Chondrocyte (in vitro differentiated cells): ENCODE data around the gene OSBPL5. TPM values are rescaled to one million over a fixed set of nuclear protein-coding genes. Genes with fewer than 3 reads are reported as not detected.

Experiments used
- DNase-seq: peaks from one replicate; pipeline ENCODE4 v3.0.0; 2021; ENCODE audit warnings: mixed read lengths, low spot score
- H3K27ac Mint-ChIP-seq: one replicate; pipeline ENCODE4 v1.8.0; 2021; ENCODE audit warnings: mild to moderate bottlenecking, moderate library complexity, mixed read lengths; ENCODE audit not compliant: unreplicated experiment
- H3K27me3 Mint-ChIP-seq: 2 replicates; pipeline ENCODE4 v1.8.0; 2021; ENCODE audit warnings: low read depth, mixed read lengths
- H3K36me3 Mint-ChIP-seq: 2 replicates; pipeline ENCODE4 v1.8.0; 2021; ENCODE audit warnings: low read depth, mixed read lengths
- H3K4me1 Mint-ChIP-seq: 2 replicates; pipeline ENCODE4 v1.8.0; 2021; ENCODE audit warnings: low read depth, mild to moderate bottlenecking, mixed read lengths
- H3K4me3 Mint-ChIP-seq: one replicate; pipeline ENCODE4 v1.8.0; 2021; ENCODE audit warnings: mild to moderate bottlenecking, moderate library complexity, mixed read lengths; ENCODE audit not compliant: unreplicated experiment
- H3K9me3 Mint-ChIP-seq: 2 replicates; pipeline ENCODE4 v1.8.0; 2021; ENCODE audit warnings: low read depth, mixed read lengths
- long read RNA-seq: library from polyadenylated mRNA; stranded (forward); transcript quantifications from one replicate; pipeline ENCODE4 v2.0.0, GENCODE V29; 2021
- total RNA-seq: library from RNA; stranded (reverse); gene quantifications from 3 replicates; pipeline ENCODE4 v1.2.1, GENCODE V29; 2021
- TF ChIP-seq, protein P1 (sequence below): fragments of 200-600 bp; sonication (generic); IDR thresholded peaks from 2 replicates; pipeline ENCODE4 v1.5.0; 2021; ENCODE audit warnings: antibody characterized with exemption, mild to moderate bottlenecking, moderate library complexity

Gene OSBPL5, protein sequence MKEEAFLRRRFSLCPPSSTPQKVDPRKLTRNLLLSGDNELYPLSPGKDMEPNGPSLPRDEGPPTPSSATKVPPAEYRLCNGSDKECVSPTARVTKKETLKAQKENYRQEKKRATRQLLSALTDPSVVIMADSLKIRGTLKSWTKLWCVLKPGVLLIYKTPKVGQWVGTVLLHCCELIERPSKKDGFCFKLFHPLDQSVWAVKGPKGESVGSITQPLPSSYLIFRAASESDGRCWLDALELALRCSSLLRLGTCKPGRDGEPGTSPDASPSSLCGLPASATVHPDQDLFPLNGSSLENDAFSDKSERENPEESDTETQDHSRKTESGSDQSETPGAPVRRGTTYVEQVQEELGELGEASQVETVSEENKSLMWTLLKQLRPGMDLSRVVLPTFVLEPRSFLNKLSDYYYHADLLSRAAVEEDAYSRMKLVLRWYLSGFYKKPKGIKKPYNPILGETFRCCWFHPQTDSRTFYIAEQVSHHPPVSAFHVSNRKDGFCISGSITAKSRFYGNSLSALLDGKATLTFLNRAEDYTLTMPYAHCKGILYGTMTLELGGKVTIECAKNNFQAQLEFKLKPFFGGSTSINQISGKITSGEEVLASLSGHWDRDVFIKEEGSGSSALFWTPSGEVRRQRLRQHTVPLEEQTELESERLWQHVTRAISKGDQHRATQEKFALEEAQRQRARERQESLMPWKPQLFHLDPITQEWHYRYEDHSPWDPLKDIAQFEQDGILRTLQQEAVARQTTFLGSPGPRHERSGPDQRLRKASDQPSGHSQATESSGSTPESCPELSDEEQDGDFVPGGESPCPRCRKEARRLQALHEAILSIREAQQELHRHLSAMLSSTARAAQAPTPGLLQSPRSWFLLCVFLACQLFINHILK
- 43.9 to 78.9 TPM (median 47.6 TPM) in 3 replicates for total RNA-seq
- long read RNA-seq, transcript OSBPL5-201 (22 exons, 3,889 nt), result major isoform, 50 of 82 reads
- long read RNA-seq, partial matches to known transcripts, result 13 of 82 reads
- long read RNA-seq, other reads (novel, unspliced or antisense), result 17 of 82 reads

GRCh38 chr11:3165152-3165705 lies at the start of gene OSBPL5:
OSBPL5 (minus strand) TSS chr11:3165310; CDS start chr11:3129148, 36,162 bp downstream.
- Mint-ChIP-seq H3K9me3 (no peaks in the 10 kb centered on the region), H3K27me3 (no peaks in the 10 kb centered on the region), H3K27ac (no peak within 1 kb of the TSS), H3K36me3 (no peaks in the 10 kb centered on the region), H3K4me1 (peaks cover 55% of the 10 kb centered on the region), H3K4me3 (peak within 1 kb of the TSS; percentile 83)
- TF ChIP-seq, protein P1, sequence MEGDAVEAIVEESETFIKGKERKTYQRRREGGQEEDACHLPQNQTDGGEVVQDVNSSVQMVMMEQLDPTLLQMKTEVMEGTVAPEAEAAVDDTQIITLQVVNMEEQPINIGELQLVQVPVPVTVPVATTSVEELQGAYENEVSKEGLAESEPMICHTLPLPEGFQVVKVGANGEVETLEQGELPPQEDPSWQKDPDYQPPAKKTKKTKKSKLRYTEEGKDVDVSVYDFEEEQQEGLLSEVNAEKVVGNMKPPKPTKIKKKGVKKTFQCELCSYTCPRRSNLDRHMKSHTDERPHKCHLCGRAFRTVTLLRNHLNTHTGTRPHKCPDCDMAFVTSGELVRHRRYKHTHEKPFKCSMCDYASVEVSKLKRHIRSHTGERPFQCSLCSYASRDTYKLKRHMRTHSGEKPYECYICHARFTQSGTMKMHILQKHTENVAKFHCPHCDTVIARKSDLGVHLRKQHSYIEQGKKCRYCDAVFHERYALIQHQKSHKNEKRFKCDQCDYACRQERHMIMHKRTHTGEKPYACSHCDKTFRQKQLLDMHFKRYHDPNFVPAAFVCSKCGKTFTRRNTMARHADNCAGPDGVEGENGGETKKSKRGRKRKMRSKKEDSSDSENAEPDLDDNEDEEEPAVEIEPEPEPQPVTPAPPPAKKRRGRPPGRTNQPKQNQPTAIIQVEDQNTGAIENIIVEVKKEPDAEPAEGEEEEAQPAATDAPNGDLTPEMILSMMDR, result no peak
- peak; percentile 84 for DNase-seq

DNA sequence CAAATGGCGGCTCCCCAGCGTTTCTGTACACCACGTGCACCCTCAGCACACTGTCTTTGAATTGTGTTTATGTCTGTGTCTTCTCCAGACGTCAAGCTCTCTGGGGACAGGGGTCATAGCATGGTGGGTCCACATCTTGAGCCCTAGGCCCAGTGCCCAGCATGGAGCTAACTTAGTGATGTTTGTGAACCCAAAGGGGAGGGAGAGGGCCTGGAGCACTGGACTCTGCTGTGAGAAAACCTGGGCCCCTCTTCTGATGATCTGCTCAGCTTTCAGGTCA lies 49.2 kb upstream of the OSBPL5 start:
- Mint-ChIP-seq H3K9me3 (peaks cover 16% of the 10 kb centered on the region), H3K4me1 (peaks cover 6% of the 10 kb centered on the region), H3K4me3 (no peak overlapping the region), H3K27me3 (peaks cover 36% of the 10 kb centered on the region), H3K27ac (no peak overlapping the region), H3K36me3 (peaks cover 4% of the 10 kb centered on the region)
- no peak for DNase-seq
- TF ChIP-seq, protein P1, result no peak

GRCh38 chr11:3213659-3214419 lies 48.7 kb upstream of the OSBPL5 start:
- Mint-ChIP-seq H3K27ac (no peak overlapping the region), H3K4me3 (no peak overlapping the region), H3K4me1 (peaks cover 6% of the 10 kb centered on the region), H3K36me3 (peaks cover 4% of the 10 kb centered on the region), H3K27me3 (peaks cover 35% of the 10 kb centered on the region), H3K9me3 (peaks cover 16% of the 10 kb centered on the region)
- peak; percentile 52 for DNase-seq
- TF ChIP-seq, protein P1, result no peak

- TF ChIP-seq, protein P1, result no peak
- Mint-ChIP-seq H3K27me3 (peaks cover 28% of the 10 kb centered on the region), H3K27ac (no peak overlapping the region), H3K4me3 (no peak overlapping the region), H3K36me3 (peaks cover 4% of the 10 kb centered on the region), H3K4me1 (peaks cover 4% of the 10 kb centered on the region), H3K9me3 (peaks cover 16% of the 10 kb centered on the region)
- DNase-seq, result peak; percentile 46
Measured at GRCh38 chr11:3208272-3208671, 43.2 kb upstream of the OSBPL5 start.
